HepG2 (cell line): Measurements from ENCODE around the gene EFCAB11. TPM values are rescaled to one million over a fixed set of nuclear protein-coding genes. Genes with fewer than 3 reads are reported as not detected.

ENCODE experiments used
- ATAC-seq: fragments of 200-7000 bp; cut with Tn5 transposase; 3 replicates; pipeline ENCODE4 v1.9.1; 2020; ENCODE audit warnings: mild to moderate bottlenecking, moderate library complexity
- BruUV-seq: library from RNA; stranded (reverse); fragments of 400-500 nt; replicated peaks from 2 replicates; lab custom pipeline; 2021; lab: Mats Ljungman, UMichigan
- CTCF ChIA-PET: fragments of 300-600 bp; formaldehyde crosslinking; extraction: SDS; loops from one replicate; lab custom pipeline; 2021; ENCODE audit warnings: low total read pairs, inconsistent platforms, low intra/inter-chr PET ratio; lab: Yijun Ruan, JAX
- POLR2A ChIA-PET: fragments of 350-600 bp; sonication (Branson Sonifier 250); formaldehyde crosslinking; loops from one replicate; lab custom pipeline; 2020; ENCODE audit warnings: antibody characterized with exemption, inconsistent platforms; lab: Yijun Ruan, JAX
- DNase-seq: peaks from one replicate; pipeline ENCODE4 v3.0.0-alpha.2; 2015; ENCODE audit warnings: low spot score
- FAIRE-seq: peaks from 3 replicates; lab custom pipeline; 2011; peaks lifted over from hg19 to GRCh38; lab: Jason Lieb, UNC
- H2AFZ ChIP-seq: one replicate; pipeline ENCODE4 v1.6.1; 2011; ENCODE audit warnings: low read length, inconsistent platforms
- H3K27ac ChIP-seq: fragments of 300-600 bp; 3 replicates; pipeline ENCODE4 v1.8.0; 2011; ENCODE audit warnings: mixed run types, mild to moderate bottlenecking, mixed read lengths, low read length, inconsistent platforms; ENCODE audit not compliant: insufficient read depth; ENCODE audit errors: extremely low read length
- H3K27me3 ChIP-seq, 2 experiments: fragments of 200-600 bp in 1 of 2; 2 replicates in 1 of 2; 3 replicates in 1 of 2; pipeline versions ENCODE4 v1.6.0 to v1.8.0; 2011; ENCODE audit warnings: low read length in 2 of 2, mild to moderate bottlenecking in 2 of 2, moderate library complexity in 2 of 2, inconsistent platforms in 1 of 2; ENCODE audit not compliant: insufficient read depth in 2 of 2, control insufficient read depth in 1 of 2
- H3K36me3 ChIP-seq, 2 experiments: fragments of 200-600 bp in 1 of 2; replicated peaks in 1 of 2; 2 replicates in 1 of 2; 3 replicates in 1 of 2; pipeline versions ENCODE4 v1.5.1 to v1.8.0; 2011; ENCODE audit warnings: low read length in 2 of 2, inconsistent platforms in 1 of 2; ENCODE audit not compliant: insufficient read depth in 2 of 2, control insufficient read depth in 1 of 2
- H3K4me1 ChIP-seq: 2 replicates; pipeline ENCODE4 v1.5.1; 2012; ENCODE audit warnings: low read length, inconsistent platforms; ENCODE audit not compliant: insufficient read depth
- H3K4me2 ChIP-seq: 2 replicates; pipeline ENCODE4 v1.6.0; 2011; ENCODE audit warnings: low read depth, low read length, inconsistent platforms
- H3K4me3 ChIP-seq, 3 experiments: fragments of 200-600 bp in 1 of 3; sonication (generic), shearing (Covaris generic) in 1 of 3; replicated peaks in 1 of 3; 2 replicates each; pipeline ENCODE4 v1.5.1; 2011 to 2016; ENCODE audit warnings: low read length in 3 of 3, inconsistent platforms in 2 of 3, low read depth in 2 of 3, mild to moderate bottlenecking in 2 of 3, control low read depth in 1 of 3, mixed read lengths in 1 of 3; ENCODE audit not compliant: insufficient read depth in 1 of 3
- H3K79me2 ChIP-seq: one replicate; pipeline ENCODE4 v1.6.1; 2011; ENCODE audit warnings: low read length, inconsistent platforms; ENCODE audit not compliant: insufficient read depth
- H3K9ac ChIP-seq: 2 replicates; pipeline ENCODE4 v1.6.0; 2011; ENCODE audit warnings: mild to moderate bottlenecking, low read depth, low read length, inconsistent platforms; ENCODE audit not compliant: insufficient read depth
- H3K9me3 ChIP-seq: 2 replicates; pipeline ENCODE4 v1.5.1; 2012; ENCODE audit warnings: mild to moderate bottlenecking, low read length
- H4K20me1 ChIP-seq: 2 replicates; pipeline ENCODE4 v1.6.0; 2011; ENCODE audit warnings: inconsistent platforms, mild to moderate bottlenecking, low read length, moderate library complexity; ENCODE audit not compliant: insufficient read depth
- GATA4 ChIP-seq: sonication (generic); IDR thresholded peaks from 2 replicates; pipeline ENCODE4 v1.6.1; 2016; ENCODE audit warnings: antibody characterized with exemption, low read depth, borderline replicate concordance
- GRHL1 ChIP-seq: sonication (generic); formaldehyde crosslinking; conservative IDR thresholded peaks from 2 replicates; pipeline ENCODE4 v1.8.0; 2022; ENCODE audit warnings: missing genetic modification reagents
- REXO4 ChIP-seq: sonication (generic); formaldehyde crosslinking; IDR thresholded peaks from 2 replicates; pipeline ENCODE4 v1.8.0; 2022; ENCODE audit warnings: missing genetic modification reagents, mild to moderate bottlenecking, borderline replicate concordance
- ZMYM4 ChIP-seq: sonication (generic); formaldehyde crosslinking; IDR thresholded peaks from 2 replicates; pipeline ENCODE4 v1.8.1; 2023; ENCODE audit warnings: mild to moderate bottlenecking, missing genetic modification reagents
- ZNF101 ChIP-seq: sonication (generic); formaldehyde crosslinking; IDR thresholded peaks from 2 replicates; pipeline ENCODE4 v1.4.0; 2020; ENCODE audit warnings: mild to moderate bottlenecking, low read depth, missing genetic modification reagents, borderline replicate concordance
- ZSCAN25 ChIP-seq: sonication (generic); formaldehyde crosslinking; IDR thresholded peaks from 2 replicates; pipeline ENCODE4 v1.8.0; 2022; ENCODE audit warnings: mild to moderate bottlenecking, missing genetic modification reagents
- ZXDC ChIP-seq: sonication (generic); formaldehyde crosslinking; IDR thresholded peaks from 2 replicates; pipeline ENCODE4 v1.5.0; 2020; ENCODE audit warnings: mild to moderate bottlenecking, missing genetic modification reagents
- WGBS: methylation state at CpG from one replicate; pipeline ENCODE4 v1.1.6; 2017; ENCODE audit warnings: low lambda C conversion rate; 5-methylcytosine and 5-hydroxymethylcytosine counted together
- in situ Hi-C: cut with HindIII; loops from 2 replicates; pipeline ENCODE4 v1.10.0; 2017; ENCODE audit warnings: low pct_unique_long_range_greater_than_20kb; ENCODE audit not compliant: extremely low pct_ligation_motif_present
- intact Hi-C: fragments of 100-400 bp; cut with micrococcal nuclease; formaldehyde crosslinking; loops from one replicate; pipeline ENCODE4 v1.10.0; 2022; ENCODE audit not compliant: unreplicated experiment
- polyA plus RNA-seq, 8 experiments: library from polyadenylated mRNA; depleted of rRNA in 3 of 8; stranded (reverse) in 7 of 8; unstranded in 1 of 8; fragments of >200 nt; fragmentation: Illumina TruSeq in 4 of 8; extraction: Trizol in 4 of 8; gene quantifications; 2 replicates each; pipeline versions ENCODE4 v1.2.1 to v1.2.3, GENCODE V29; 2011 to 2016; ENCODE audit warnings: low read depth in 4 of 8, missing spikeins in 1 of 8, mixed read lengths in 1 of 8; ENCODE audit not compliant: insufficient read depth in 1 of 8
- total RNA-seq, 5 experiments: library from RNA; depleted of rRNA; stranded (reverse); fragments of >200 nt; fragmentation: Illumina TruSeq; extraction: Trizol; gene quantifications; 2 replicates each; pipeline ENCODE4 v1.2.3, GENCODE V29; 2016; ENCODE audit warnings: low read depth in 1 of 5

Gene EFCAB11
- total and polyA plus RNA-seq, 2 of the 13 experiments (the other 11 are each of a cell fraction or from before 2014, with no cell fraction given) = 8.2 to 31.5 TPM

GRCh38 chr14:89810101-89810500 lies 144.4 kb downstream of the EFCAB11 start:
- BruUV-seq = no TSS peak
- FAIRE-seq = no peak
- no peak for TF ChIP-seq REXO4 (CRISPR knock-in tag)
- TF ChIP-seq ZNF101 (CRISPR knock-in tag) = no peak
- TF ChIP-seq GRHL1 (CRISPR knock-in tag) = no peak
- TF ChIP-seq ZMYM4 (CRISPR knock-in tag) = no peak
- no peak for TF ChIP-seq ZSCAN25
- TF ChIP-seq GATA4 = no peak
- TF ChIP-seq ZXDC (CRISPR knock-in tag) = no peak
- Histone ChIP-seq H3K27ac (no peak overlapping the region), H3K4me1 (peaks cover 5% of the 10 kb centered on the region), H3K36me3 (no peaks in the 10 kb centered on the region), H2AFZ (no peak overlapping the region), H3K9ac (no peak overlapping the region), H3K4me3 (no peak overlapping the region), H3K79me2 (no peaks in the 10 kb centered on the region), H3K27me3 (no peaks in the 10 kb centered on the region), H4K20me1 (no peaks in the 10 kb centered on the region), H3K4me2 (no peak overlapping the region), H3K9me3 (no peaks in the 10 kb centered on the region)
- 96% methylated on average over 5 of the region's 5 CpGs for WGBS
- ATAC-seq = no peak
- CTCF ChIA-PET = no interaction called here
- in situ Hi-C loops = no loop called here
- DNase-seq = no peak
- intact Hi-C loops = no loop called here
- POLR2A ChIA-PET = no interaction called here
